NCI-H1436 treated with DMSO at 0.1 percent for 48 hours (cell line): ENCODE results near the gene AKT3.
"Not testable (repeated sequence)": the region's sequence is repeated elsewhere in the genome, so short reads cannot be mapped to it uniquely, and the experiment has no call there.

Source experiments
- DNase-seq: peaks from one replicate; lab custom pipeline; 2025; lab: John Stamatoyannopoulos, UW

The AKT3 gene

DNA sequence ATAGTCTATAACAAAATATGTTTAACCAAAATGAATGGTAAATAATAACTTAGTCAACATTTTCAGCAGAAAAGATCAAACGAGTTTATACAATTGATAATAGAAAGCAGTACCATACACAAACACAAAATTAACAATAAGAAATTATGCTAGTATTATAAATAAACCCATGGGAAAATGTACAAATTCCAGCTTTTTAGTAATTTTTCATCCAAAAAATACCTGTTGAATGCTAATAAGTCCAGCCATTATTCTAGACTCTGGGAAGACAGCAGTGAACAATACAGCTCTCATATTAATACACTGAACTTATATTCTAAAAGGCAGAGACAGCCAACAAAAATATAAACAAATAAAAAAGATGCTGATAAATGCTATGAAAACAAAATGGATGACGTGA lies 66.3 kb downstream of the AKT3 start:
- no peak for DNase-seq

DNA sequence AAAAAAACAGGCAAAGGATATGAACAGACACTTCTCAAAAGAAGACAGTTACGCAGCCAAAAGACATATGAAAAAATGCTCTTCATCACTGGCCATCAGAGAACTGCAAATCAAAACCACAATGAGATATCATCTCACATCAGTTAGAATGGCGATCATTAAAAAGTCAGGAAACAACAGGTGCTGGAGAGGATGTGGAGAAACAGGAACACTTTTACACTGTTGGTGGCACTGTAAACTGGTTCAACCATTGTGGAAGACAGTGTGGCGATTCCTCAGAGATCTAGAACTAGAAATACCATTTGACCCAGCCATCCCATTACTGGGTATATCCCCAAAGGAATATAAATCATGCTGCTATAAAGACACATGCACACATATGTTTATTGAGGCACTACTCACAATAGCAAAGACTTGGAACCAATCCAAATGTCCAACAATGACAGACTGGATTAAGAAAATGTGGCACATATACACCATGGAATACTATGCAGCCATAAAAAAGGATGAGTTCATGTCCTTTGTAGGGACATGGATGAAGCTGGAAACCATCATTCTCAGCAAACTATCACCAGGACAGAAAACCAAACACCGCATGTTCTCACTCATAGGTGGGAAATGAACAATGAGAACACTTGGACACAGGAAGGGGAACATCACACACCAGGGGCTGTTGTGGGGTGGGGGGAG lies 77.5 kb downstream of the AKT3 start:
- not testable (repeated sequence) for DNase-seq

- DNase-seq, result no peak
These were observed 79.2 kb downstream of the AKT3 start for GRCh38 chr1:243770860-243771259.

- DNase-seq, result no peak
These were observed 84.4 kb downstream of the AKT3 start for GRCh38 chr1:243765676-243766075.

GRCh38 chr1:243763806-243764205 lies 86.2 kb downstream of the AKT3 start:
- DNase-seq, result no peak

DNA sequence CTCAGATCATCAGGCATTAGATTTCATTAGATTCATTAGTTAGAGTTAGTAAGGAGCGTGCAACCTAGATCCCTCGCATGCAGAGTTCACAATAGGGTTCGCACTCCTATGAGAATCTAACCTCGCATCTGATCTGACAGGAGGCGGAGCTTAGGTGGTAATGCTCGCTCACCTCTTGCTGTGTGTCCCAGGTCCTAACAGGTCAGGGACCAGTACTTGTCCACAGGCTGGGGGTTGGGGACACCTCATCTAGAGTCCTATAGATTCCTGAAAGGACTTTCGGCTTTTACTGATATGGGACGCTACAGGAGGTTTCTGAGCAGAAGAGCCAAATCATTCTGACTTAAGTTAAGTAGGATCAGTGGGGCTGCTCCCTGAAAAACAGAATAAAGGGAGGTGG lies 91.4 kb downstream of the AKT3 start:
- DNase-seq, result no peak

DNA sequence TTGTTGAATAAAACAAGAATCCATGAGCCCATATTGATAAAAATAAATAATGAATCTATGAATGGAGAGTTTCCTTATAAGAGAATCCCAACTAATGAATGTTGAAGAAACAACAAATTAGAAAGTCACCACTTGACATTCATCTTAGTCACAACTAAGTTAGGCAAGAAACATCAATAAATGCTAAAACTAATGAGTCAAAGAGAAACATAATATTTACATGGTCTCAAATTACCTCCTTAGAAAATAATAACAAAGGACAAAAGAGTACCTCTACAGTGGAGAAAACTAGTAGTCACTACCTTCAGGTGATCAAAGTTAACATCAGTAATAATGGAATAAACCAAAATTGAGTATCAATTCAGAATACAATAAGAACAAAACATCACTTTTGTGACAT lies 93.5 kb downstream of the AKT3 start:
- DNase-seq, result no peak

GRCh38 chr1:243754348-243754747 lies 95.7 kb downstream of the AKT3 start:
- DNase-seq, result no peak

- DNase-seq, result no peak
These were observed 98.5 kb downstream of the AKT3 start for GRCh38 chr1:243751506-243751905.

GRCh38 chr1:243748706-243749283 lies 101.2 kb downstream of the AKT3 start:
- peak; percentile 79 for DNase-seq

DNA sequence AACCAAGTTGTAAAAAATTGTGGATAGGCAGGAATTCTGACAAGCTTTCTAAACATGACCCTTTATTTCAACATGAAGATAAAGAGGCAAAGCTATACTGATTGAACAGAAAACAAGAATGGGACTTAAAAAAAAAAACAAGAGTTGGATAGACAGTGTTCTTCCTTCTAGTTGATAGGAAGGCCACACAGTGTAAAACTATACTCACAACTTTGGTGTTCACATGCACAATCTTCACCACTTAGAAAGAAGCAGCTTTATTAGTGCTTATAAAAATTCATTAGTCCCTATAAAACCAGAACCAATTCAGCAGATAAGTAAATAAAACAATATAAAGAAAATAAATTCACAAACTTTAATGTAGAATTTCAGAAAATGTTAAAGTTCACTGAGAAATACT lies 101.8 kb downstream of the AKT3 start:
- no peak for DNase-seq

DNA sequence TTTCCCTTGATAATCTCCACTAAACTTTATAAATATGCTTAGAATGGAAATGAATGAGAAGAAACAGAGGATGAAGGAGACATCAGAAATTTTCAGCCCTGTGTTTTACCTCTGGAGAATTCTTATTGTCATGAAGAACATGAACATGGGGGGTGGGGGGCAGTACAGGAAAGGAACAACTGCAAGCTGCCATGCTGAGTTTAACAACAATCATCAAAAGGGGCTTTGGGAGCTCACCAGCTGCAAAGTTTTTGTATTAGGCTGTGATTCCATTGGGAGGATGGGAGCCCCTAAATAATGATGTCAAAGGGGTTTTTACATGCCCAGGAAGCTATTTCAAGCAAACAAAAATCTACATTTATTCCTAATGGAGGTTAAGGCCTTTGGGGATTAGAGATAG lies 103.3 kb downstream of the AKT3 start:
- DNase-seq, result no peak

- DNase-seq, result no peak
These were observed 104.7 kb downstream of the AKT3 start for GRCh38 chr1:243745356-243745755.

GRCh38 chr1:243742819-243743218 lies 107.2 kb downstream of the AKT3 start:
- DNase-seq, result no peak

GRCh38 chr1:243740255-243740999 lies 109.6 kb downstream of the AKT3 start:
- DNase-seq, result no peak

DNA sequence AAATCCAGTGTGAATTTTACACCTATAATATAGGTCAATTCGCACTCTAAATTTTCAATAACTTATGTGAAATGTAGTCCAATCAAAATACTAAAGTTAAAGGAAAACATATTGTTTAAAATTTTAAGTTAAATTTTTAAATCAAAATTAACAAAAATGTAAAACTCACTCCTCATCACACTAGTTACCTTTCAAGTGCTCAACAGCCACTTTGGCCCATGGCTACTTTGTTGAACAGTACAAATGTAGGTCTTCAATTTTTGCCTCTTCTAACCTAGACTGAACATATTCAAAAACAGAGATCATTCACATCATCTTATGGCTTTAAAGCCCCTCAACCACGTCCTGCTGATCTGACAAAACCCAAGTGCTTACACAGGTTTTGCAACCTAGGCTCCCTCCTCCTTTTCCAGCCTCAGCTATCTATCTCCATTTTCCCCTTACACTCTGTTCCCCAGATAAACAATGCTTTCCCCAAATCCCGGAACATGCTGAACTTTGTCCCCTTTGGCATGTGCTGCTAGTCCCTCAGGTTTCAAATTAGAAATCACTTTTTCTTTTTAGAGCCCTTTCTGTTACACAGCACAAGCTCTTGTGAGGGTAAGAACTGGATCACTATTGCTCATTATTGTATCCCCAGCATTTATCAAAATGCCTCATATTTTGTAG lies 110.6 kb downstream of the AKT3 start:
- no peak for DNase-seq

GRCh38 chr1:243738020-243738419 lies 112.0 kb downstream of the AKT3 start:
- DNase-seq, result no peak

DNA sequence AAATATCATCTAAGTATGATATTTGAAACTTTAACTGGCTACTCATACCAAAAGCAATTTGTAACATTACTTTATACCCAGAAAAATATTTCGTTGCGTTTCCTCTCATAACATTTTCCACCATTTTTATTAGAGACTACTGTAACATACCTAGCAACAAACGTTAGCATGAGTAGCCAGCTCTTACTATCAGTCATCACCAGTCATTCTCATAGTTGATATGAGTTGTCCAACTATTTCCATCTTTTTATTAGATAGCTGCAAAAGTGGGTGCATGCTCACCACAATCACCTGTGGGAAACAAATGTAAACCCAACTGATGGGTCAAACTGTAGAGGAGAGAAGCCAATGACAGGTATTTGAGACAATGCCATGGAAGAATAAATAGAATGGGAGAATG lies 114.6 kb downstream of the AKT3 start:
- DNase-seq, result no peak

- no peak for DNase-seq
These were observed 115.7 kb downstream of the AKT3 start for GRCh38 chr1:243734308-243734695.

DNA sequence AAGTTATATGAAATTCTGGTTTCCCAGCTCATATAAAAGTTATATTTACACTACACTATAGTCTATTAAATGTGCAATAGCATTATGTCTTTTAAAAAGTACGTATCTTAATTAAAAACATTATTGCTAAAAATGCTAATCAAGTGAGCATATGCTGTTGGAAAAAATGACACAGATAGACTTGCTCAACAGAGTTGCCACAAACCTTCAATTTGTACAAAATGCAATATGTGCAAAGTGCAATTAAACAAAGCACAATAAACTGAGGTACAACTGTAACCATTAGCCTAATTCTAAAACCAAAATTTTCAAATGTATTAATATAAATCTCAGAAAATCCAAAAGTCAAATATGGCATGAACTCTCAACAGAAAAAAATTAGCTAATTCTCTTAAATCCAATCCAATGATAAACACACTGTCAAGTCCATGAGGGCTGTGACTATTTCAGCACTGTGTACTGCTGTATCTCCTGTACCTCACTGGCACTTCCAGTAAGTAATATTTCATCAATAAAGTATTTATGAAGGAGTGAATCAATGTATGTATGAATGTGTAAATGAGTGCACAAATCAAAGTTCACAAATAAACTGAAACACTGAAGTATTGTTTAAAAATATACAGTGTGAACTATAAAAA lies 116.3 kb downstream of the AKT3 start:
- DNase-seq, result no peak

- peak; percentile 99 for DNase-seq
These were observed 117.4 kb downstream of the AKT3 start for GRCh38 chr1:243732637-243733036.

DNA sequence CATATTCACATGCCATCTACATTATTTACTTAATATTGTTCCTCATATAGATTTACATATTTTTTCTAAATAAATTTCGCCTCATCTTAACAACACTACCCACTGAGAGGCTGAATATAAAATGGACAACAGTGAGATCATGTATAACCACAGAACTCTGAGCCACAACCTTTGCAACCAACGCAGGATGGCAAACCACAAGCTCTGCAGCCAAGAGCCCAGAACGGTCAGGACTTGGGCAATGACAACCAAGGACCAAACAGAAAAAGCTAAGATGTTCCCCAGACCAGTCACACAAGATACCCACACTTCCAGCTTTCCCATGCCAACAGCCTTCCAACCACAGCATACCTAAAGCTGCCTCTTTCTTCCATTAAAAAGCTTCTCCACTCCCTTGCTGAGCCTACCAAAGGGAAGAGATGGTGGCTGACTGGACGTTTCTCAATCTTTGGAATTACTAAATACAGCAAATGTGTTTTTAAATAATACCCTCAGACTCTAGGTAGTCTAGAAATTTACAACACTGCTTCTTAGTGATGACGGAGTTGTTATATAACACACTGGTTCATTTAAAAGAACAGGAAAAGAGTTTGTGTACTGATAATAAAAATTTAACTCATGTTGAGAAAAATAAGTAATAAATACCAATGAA lies 117.9 kb downstream of the AKT3 start:
- no peak for DNase-seq
